Transverse colon (tissue), 4 donors: Measurements from ENCODE around the gene PLXDC2. TPM values are rescaled to one million over a fixed set of nuclear protein-coding genes. Genes with fewer than 3 reads are reported as not detected.

Experiments used
- DNase-seq: peaks from one replicate; pipeline ENCODE4 v3.0.0-alpha.2; 2019
- H3K27ac ChIP-seq, 4 donors: fragments of 200-600 bp; sonication (generic); 2 replicates each; pipeline ENCODE4 v1.5.1; 2016 to 2018; ENCODE audit warnings: inconsistent platforms in 4 of 4
- H3K27me3 ChIP-seq: fragments of 200-600 bp; sonication (generic); 2 replicates; pipeline ENCODE4 v1.5.1; 2017; ENCODE audit warnings: inconsistent platforms
- H3K36me3 ChIP-seq, 4 donors: fragments of 200-600 bp; sonication (generic); 2 replicates each; pipeline ENCODE4 v1.5.1; 2017 to 2019; ENCODE audit warnings: inconsistent platforms in 4 of 4
- H3K4me1 ChIP-seq, 4 donors: fragments of 200-600 bp; sonication (generic); 2 replicates each; pipeline ENCODE4 v1.5.1; 2017 to 2020; ENCODE audit warnings: inconsistent platforms in 4 of 4
- H3K4me3 ChIP-seq, 4 donors: fragments of 200-600 bp; sonication (generic); 1 replicate in 1 of 4; 2 replicates in 3 of 4; pipeline versions ENCODE4 v1.5.1 to v1.6.1; 2017 to 2019; ENCODE audit warnings: inconsistent platforms in 4 of 4
- H3K9me3 ChIP-seq, 2 donors: fragments of 200-600 bp; sonication (generic); 2 replicates each; pipeline ENCODE4 v1.5.1; 2017 to 2019; ENCODE audit warnings: inconsistent platforms in 2 of 2
- EP300 ChIP-seq: sonication (generic); formaldehyde crosslinking; IDR thresholded peaks from one replicate; pipeline ENCODE4 v1.6.1; 2017; ENCODE audit warnings: antibody characterized with exemption, low read depth
- POLR2A ChIP-seq: fragments of 450-650 bp; IDR thresholded peaks from one replicate; pipeline ENCODE4 v1.6.1; 2016; ENCODE audit warnings: antibody characterized with exemption, mild to moderate bottlenecking, moderate library complexity
- POLR2AphosphoS5 ChIP-seq, 3 donors: sonication (generic); formaldehyde crosslinking; IDR thresholded peaks; one replicate each; pipeline ENCODE4 v1.6.1; 2016; ENCODE audit warnings: antibody characterized with exemption in 3 of 3
- WGBS, 2 donors: methylation state at CpG; one replicate each; pipeline ENCODE4 v1.1.5; 2018; ENCODE audit warnings: low coverage in 1 of 2; 5-methylcytosine and 5-hydroxymethylcytosine counted together
- in situ Hi-C, 4 donors: fragments of 200-750 bp; cut with MboI; loops; one replicate each; pipeline versions ENCODE4 v1.15.0 to v1.15.1; 2017; ENCODE audit warnings: low sequenced_read_pairs in 3 of 4, low pct_ligation_motif_present in 1 of 4, low pct_unique_long_range_greater_than_20kb in 1 of 4
- intact Hi-C: fragments of 100-400 bp; cut with DNase I; formaldehyde crosslinking; loops from one replicate; pipeline ENCODE4 v1.15.1; 2023; ENCODE audit warnings: low total_unique reads
- total RNA-seq, 4 donors: library from RNA; depleted of rRNA; stranded (reverse); fragments of >200 nt; gene quantifications; one replicate each; pipeline ENCODE4 v1.1.0, GENCODE V29; 2016
- TF ChIP-seq, protein P1 (sequence below), 5 experiments: fragments of 200-600 bp in 3 of 5; fragments of 450-650 bp in 2 of 5; sonication (generic) in 3 of 5; IDR thresholded peaks; 1 replicate in 2 of 5; 2 replicates in 3 of 5; pipeline ENCODE4 v1.5.1; 2016 to 2017; ENCODE audit warnings: antibody characterized with exemption in 5 of 5, inconsistent platforms in 3 of 5, mild to moderate bottlenecking in 2 of 5, moderate library complexity in 1 of 5

PLXDC2 gene
- total RNA-seq, 4 donors from 2014 or later = 12.0 to 32.2 (median 20.3) TPM

DNA sequence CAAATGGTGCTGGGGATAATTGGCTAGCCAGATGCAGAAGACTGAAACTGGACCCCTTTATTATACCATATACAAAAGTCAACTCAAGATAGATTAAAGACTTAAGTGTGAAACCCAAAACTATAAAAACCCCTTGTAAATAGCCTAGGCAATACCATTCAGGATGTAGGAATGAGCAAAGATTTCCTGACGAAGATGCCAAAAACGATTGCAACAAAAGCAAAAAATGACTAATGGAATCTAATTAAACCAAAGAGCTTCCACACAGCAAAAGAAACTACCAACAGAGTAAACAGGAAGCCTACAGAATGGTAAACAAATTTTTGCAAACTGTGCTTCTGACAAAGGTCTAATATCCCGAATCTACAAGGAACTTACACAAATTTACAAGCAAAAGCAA lies 30.9 kb upstream of the PLXDC2 start:
- in situ Hi-C loops = loop anchor here in 2 of 4 donors (25.0 kb wide), 1 partner anchor 373 kb away; no protein-coding TSS in a partner anchor
- Histone ChIP-seq H3K27me3 (no peaks in the 10 kb centered on the region), H3K27ac (no peak overlapping the region), H3K9me3 (no peaks in the 10 kb centered on the region), H3K36me3 (no peaks in the 10 kb centered on the region), H3K4me3 (no peak overlapping the region), H3K4me1 (no peaks in the 10 kb centered on the region)
- no peak for TF ChIP-seq POLR2A
- TF ChIP-seq POLR2AphosphoS5 (IDR thresholded peaks at IDR 0.05) = no peak
- no peak for TF ChIP-seq EP300
- TF ChIP-seq, protein P1, sequence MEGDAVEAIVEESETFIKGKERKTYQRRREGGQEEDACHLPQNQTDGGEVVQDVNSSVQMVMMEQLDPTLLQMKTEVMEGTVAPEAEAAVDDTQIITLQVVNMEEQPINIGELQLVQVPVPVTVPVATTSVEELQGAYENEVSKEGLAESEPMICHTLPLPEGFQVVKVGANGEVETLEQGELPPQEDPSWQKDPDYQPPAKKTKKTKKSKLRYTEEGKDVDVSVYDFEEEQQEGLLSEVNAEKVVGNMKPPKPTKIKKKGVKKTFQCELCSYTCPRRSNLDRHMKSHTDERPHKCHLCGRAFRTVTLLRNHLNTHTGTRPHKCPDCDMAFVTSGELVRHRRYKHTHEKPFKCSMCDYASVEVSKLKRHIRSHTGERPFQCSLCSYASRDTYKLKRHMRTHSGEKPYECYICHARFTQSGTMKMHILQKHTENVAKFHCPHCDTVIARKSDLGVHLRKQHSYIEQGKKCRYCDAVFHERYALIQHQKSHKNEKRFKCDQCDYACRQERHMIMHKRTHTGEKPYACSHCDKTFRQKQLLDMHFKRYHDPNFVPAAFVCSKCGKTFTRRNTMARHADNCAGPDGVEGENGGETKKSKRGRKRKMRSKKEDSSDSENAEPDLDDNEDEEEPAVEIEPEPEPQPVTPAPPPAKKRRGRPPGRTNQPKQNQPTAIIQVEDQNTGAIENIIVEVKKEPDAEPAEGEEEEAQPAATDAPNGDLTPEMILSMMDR (IDR thresholded peaks at IDR 0.05) = no peak
- no peak for DNase-seq
- WGBS, 2 donors = 62 to 74% methylated on average over 3 of the region's 3 CpGs
- intact Hi-C loops = no loop called here

DNA sequence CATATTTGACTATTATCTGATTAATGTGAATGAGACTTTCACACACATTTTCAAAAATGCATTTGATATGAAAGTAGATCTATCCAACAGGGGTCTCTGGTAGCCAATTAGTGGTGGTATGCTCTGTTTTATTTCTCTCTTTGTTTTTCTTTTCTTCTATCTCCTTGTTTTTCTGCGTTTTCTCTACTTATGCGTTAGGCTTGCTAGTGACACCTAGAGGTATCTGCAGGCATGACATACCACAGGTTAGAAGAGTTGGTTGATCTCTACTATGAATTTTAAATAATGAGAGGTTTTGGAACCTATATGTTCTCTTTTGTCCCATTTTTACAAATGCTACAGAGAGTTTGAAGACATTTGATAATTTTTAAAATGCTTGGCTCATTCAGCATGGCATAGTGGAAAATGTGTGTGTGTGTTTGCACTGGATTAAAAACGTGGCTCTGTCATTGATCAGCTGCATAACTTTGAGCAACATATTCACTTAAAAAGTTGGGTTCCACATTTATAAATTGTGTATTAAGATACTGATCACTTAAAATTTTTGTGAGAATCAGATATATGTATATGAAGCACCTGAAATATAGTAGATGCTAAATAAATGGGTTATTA lies 28.1 kb upstream of the PLXDC2 start:
- intact Hi-C loops = no loop called here
- no peaks in the 10 kb centered on the region for H3K9me3 ChIP-seq
- H3K36me3 ChIP-seq = no peaks in the 10 kb centered on the region
- 32 to 35% methylated on average over 3 of the region's 3 CpGs for WGBS, 2 donors
- in situ Hi-C loops = loop anchor here in 2 of 4 donors (25.0 kb wide), 1 partner anchor 376 kb away; no protein-coding TSS in a partner anchor
- H3K27ac ChIP-seq = no peak overlapping the region
- TF ChIP-seq POLR2AphosphoS5 (IDR thresholded peaks at IDR 0.05) (no peak), POLR2A (no peak), EP300 (no peak)
- TF ChIP-seq, protein P1 (IDR thresholded peaks at IDR 0.05) = peak; percentile 59 to 86 (median 68)
- no peaks in the 10 kb centered on the region for H3K4me1 ChIP-seq
- H3K4me3 ChIP-seq = no peak overlapping the region
- no peaks in the 10 kb centered on the region for H3K27me3 ChIP-seq
- peak; percentile 23 for DNase-seq

DNA sequence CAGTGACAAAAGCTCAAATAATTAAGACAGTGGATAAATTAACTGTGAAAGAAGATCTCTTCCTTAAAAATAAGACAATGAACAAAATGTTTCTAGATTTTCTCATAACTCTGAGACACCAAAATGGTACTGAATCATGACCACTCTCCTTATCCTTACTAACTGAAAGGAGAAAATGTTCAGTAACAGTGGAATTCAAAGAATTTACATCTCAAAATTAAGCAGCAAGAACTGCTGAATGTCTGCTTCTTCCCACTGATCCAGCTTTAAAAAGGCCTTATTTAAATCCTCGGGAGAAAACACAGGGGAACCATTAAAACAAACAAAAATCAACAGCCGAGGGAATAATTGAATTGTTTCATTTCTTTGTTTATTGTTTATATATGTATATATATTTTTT lies 27.3 kb upstream of the PLXDC2 start:
- Histone ChIP-seq H3K4me3 (no peak overlapping the region), H3K4me1 (no peaks in the 10 kb centered on the region), H3K36me3 (no peaks in the 10 kb centered on the region), H3K9me3 (no peaks in the 10 kb centered on the region), H3K27ac (no peak overlapping the region), H3K27me3 (no peaks in the 10 kb centered on the region)
- in situ Hi-C loops (loop anchor here in 2 of 4 donors (25.0 kb wide), 1 partner anchor 377 kb away; no protein-coding TSS in a partner anchor), intact Hi-C loops (no loop called here)
- 75 to 77% methylated on average over 2 of the region's 2 CpGs for WGBS, 2 donors
- no peak for TF ChIP-seq POLR2AphosphoS5 (IDR thresholded peaks at IDR 0.05)
- no peak for DNase-seq

DNA sequence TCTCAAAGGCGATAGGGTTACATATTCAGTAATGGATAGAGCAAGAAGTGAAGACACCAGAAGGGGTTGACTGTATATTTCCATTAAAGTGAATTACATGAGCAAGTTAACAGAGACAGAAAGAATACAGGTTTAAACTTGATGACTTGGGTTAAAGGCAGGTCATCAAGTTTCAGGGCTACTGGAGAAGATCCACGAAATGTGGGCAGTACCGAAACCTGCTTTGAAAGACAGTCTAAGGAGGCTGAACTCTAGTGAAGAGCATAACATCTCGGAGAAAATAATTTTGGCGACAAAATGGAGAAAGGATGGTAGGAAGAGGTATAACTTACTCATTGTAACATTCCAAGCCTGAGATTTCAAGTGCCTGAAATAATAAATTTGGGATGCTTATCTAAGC lies 26.6 kb upstream of the PLXDC2 start:
- DNase-seq = no peak
- WGBS, 2 donors = 84 to 88% methylated on average over 5 of the region's 5 CpGs
- no peak overlapping the region for H3K27ac ChIP-seq
- H3K4me3 ChIP-seq = no peak overlapping the region
- no peaks in the 10 kb centered on the region for H3K27me3 ChIP-seq
- TF ChIP-seq POLR2AphosphoS5 (IDR thresholded peaks at IDR 0.05) = no peak
- TF ChIP-seq, protein P1 (IDR thresholded peaks at IDR 0.05) = no peak
- TF ChIP-seq POLR2A = no peak
- no peak for TF ChIP-seq EP300
- intact Hi-C loops = no loop called here
- in situ Hi-C loops = loop anchor here in 2 of 4 donors (25.0 kb wide), 1 partner anchor 377 kb away; no protein-coding TSS in a partner anchor
- no peaks in the 10 kb centered on the region for H3K9me3 ChIP-seq
- H3K36me3 ChIP-seq = no peaks in the 10 kb centered on the region
- H3K4me1 ChIP-seq = no peaks in the 10 kb centered on the region
